ENCODE results near the gene SHANK2.

SHANK2 gene

DNA sequence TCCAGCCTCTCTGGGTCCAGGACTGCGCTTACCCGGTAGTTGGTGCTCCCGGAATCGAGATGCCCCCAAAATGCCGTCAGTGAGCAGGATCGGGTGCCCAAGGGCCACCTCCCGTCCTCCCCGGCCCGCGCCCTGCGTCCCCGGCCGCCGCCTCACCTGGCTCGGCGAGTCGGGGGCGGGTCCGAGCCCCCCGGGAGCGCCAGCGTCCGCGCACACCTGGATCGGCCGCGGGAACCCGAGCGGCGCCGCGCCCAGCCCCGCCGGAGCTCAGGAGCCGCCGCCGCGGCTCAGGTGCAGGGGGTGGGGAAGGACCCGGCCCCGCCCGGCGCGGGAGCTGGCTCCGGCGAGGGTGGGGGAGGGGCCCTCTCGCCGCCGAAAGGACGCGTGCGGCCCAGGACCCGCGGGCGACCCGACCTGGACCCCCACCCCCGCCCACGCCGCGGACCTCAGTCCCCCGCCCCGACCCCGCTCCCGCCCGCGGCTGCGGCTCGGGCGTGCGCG is at the start of gene SHANK2:
SHANK2 (minus strand) TSS at position 309 of the 501 bp plus-strand sequence. CDS start 105,251 bp downstream, outside the sequence.
- no peak for DNase-seq

DNA sequence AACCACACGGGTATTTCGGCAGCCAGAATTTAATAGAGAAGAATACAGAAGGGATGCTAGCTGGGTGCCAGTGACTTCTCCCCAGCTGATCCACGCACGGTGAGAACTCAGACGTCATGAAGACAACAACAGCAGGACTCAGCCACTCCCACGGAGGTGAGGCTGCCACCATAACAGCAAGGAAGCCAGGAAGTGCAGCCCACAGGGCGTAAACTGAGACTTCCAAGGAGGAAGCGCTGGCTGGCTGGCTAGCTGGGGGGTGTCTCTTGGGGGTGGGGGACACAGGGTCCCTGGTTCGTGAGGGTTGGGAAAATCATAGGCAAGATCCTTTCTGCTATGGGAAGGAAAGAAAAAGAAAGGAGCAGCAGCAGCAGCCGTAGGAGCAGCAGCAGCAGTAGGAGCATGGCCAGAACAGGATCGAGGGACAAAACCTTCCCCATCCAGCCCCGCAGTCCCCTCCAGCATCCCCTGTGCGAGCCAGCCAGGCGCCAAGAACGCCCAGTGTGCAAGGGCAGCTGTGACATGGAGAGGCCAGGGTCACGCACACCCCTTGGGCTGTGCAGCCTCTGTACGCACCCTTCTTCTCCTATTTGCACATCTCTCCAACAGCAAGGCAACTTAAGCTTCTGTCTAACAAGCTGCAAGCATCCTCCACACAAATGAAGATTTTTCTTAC is 49.6 kb upstream of the SHANK2 start:
- DNase-seq = no peak

DNA sequence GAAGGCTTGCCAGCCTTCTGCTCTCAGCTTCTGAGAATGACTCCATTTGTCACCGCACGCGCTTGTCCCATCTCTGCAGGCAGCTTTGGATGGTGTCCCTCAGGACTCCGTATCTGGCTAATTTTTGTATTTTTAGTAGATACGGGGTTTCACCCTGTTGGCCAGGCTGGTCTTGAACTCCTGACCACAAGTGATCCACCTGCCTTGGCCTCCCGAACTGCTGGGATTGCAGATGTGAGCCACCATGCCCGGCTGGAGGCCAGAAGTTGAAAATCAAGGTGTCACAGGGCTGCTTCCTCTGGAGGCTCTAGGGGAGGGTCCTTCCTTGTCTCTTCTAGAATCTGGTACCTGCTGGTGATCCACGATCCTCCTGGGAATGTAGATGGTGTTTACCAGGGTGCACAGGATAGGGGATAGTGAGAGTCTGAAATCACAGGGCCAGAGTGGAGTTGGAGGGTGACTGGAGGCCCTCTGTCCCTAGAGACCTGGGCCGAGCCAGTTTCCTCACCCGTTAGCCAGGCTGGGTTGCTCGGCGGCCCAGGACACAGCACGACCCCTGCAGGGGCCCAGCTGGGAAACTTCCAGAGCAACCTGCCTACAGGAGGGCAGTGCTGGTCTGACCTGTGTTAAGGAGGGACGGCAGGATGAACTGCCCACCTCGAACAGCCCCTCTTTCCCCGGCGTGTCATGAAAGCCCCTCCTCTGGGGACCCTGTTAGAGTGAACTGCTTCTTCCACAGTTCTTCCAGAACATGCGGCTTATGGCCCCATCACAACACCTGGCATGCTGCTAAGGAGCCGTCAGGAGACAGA is 48.9 kb upstream of the SHANK2 start:
- no peak for DNase-seq

DNA sequence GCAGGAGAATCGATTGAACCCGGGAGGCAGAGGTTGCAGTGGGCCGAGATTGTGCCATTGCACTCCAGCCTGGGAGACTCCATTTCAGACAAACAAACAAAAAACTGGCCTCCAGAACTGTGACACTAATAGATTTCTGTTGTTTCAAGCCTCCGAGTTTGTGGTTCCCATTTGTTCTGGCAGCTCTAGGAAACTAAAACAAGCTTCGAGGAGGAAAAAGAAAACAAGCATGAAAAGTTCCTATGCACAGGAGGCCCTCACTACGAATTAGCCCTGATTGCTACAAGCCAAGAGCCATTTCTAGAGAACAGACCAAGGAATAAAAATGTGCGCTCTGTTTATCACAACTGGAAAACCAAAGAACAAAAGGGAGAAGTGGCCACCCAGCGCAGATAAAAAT is 47.8 kb upstream of the SHANK2 start:
- DNase-seq = no peak

DNA sequence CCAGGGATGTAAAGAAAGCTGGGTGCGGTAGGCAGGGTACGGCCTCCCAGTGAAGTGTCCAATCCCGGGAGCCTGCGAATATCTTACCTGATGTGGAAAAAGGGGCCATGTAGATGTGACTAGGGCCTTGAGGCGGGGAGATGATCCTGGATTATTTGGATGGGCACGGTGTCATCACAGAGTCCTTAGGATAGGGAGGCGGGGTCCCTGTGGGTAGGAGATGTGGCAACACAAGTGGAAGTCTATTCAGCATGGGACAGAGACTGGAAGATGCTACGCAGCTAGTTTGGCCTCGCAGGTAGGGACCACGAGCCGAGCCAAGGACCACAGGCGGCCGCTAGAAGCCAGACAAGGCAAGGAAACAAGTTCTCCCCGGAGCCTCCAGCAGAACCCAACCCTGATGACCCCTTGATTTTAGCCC is 46.4 kb upstream of the SHANK2 start:
- DNase-seq = no peak

DNA sequence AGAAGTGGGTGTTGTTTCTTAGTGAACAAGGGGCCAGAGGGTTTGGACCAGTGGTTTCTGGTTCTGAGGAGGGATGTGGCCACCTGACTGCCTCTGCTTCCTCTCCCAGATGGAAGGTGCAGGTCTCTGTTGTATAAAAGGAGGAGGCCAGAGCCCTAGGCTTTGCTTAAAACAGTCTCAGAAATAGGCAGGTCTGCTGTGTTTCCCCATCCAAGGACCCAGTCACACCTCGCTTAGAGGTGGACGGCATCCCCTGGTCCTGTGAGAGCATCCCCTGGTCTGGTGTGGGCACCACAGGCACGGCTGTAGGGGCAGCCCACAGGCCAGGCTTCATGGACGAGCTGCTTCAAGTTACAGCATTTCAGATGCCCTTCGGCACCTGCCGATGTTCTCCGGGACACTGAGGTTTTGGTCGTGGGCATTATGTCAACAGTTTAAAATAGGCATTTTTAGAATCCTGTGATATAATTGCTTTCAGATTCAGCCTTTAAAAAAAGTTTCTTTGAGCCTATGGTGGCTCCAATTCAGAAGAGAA is 45.7 kb upstream of the SHANK2 start:
- DNase-seq = no peak

DNA sequence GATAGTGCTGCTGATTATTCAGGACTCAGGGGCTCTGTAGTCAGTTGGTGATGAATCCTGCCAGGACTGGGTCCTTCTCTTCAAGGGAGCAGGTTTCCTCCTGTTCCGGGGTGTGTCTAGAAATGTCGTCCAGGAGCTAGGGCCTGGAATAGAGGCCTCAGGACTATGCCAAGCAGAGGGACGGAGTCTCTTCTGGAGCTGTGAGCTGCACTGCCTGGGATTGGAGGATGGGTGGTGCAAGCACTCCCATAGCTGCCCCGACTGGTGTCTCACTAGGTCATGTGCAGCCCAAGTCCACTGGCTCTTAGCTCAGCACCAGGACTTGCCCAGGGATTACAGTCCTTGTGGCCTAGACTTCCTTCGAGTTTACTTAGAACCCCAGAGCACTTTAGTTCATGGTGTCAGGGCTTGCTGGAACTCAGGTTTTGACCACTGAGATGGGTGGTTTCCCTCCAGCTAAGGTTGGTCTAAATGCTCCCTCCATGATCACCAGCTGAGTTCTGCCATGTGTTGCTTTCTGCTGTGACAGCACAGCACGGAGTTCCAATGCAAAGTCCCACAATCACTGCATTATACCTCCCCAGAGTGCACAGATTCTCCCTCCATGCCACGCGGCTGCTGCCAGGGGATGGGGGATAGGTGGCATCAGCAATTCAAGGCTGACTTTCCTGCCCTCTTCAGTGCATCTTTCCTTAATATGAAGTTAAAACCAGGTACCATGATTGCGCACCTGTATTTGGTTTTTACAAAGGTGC is 42.6 kb upstream of the SHANK2 start:
- DNase-seq = no peak

DNA sequence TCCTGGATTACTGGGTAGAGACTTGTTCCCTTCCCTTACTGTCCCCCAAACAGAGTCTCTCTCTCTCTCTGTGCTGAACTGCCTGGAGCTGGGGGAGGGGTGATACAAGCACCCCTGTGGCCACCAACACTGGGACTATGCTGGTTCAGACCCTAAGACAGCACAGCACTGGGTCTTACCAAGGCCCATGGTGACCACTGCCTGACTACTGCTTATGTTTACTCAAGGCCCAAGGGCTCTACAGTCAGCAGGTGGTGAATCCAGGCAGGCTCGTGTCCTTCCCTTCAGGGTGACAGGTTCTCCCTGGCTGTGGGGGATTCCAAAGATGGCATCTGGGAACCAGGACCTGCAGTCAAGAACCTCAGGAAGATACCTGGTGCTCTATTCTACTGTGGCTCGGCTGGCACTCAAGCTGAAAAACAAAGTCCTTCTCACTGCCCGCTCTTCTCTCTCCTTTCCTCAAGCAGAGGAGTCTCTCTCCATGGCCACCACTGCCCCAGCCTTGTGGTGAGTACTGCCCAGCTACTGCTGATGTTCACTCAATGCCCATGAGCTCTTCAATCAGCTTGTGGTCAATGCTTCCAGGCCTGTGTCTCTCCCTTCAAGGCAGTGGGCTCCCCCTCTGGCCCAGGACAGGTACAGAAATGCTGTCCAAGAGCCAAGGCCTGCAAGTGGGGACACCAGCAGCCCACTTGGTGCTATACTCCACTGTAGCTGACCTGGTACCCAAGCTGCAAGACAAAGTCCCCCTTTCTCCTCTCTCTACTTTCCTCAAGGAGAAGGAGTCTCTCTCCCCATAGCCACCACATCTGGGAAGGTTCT is 41.8 kb upstream of the SHANK2 start:
- DNase-seq = no peak

DNA sequence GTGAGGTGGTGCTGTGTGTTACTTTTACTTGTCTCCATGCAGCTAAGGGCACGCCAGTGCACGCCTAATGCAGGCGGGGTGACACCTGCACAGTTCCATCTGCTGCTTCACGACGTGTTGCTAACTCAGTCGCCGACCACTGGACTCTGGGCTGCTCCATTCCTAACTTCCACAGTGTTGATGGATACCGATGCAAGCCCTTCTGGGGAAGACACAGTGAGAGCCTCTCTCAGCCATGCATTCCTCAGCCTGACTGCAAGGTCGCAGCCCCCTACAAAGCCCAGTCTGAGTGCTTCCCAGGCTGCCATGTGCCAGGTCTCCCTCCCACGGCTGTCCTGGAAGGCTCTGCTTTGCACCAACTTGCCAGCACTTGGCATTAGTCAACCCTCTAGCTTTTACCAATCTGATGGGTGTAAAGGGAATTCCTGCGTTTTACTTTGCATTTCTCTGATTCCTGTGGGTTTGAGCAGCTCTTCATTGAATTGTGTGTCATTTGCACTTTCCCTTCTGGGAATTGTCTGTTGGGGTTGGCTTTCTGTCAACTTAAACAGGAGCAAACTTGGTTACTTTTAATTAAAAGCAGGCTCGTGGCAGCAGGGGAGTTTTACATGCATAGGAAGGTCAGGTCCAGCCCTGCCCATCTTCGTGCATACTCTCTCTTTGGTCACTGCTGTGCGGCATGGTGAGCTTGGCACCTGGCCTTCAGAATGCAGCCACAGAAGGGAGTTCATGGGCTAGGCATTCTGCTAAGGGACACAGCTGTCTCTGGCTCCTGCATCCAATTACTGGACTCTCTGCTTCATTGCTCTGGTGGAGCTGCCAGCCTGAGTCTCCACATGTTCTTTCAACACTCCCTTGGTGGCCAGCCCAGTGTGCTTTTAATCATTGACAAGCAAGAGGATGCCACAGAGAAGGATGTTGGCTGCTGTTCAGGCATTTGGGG is 34.6 kb upstream of the SHANK2 start:
- no peak for DNase-seq

DNA sequence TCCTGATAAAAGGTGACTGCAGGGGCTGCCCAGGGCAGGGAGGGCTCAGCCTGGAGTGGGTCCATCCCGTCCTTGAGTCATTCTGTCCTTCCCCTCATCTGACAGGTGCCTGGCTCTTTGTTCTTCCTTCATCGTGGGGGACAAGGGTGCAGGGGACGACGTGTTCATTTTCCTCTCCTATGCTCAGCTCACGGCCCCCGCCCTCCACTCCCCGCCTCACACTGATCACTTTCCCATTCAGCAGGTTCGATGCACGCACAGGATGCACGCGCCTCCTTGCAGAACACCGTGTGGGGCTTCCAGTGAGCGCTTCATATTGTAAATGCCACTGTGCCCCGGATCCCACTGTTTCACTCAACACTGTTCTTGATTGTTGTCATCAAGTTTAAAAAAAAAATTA is 32.7 kb upstream of the SHANK2 start:
- DNase-seq = no peak

DNA sequence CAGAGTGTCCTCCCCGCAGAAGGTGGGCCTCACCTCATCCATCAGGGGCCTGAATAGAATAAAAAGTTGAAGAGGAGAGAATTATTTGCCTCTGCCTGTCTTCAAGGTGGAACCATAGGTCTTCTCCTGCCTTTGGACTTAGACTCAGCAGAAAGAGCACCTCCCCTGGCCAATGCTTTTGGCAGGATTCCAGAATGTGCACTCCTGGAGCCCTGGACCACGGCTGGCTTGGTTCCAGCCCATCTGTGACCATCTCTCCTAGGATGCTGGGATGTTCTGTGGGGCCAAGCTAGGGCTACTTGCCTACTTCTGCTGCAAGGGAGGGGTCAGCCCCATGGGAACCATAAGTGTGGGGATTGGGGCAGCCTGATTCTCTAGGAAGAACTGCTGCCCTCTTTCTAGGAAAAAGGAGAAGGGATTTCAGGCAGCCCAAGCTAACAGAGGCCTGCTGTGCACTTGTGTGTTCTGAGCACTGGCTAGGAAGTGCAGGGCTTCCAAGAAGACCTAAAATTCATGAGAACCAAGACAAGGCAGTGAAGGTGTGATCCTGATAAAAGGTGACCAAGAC is 32.2 kb upstream of the SHANK2 start:
- no peak for DNase-seq

DNA sequence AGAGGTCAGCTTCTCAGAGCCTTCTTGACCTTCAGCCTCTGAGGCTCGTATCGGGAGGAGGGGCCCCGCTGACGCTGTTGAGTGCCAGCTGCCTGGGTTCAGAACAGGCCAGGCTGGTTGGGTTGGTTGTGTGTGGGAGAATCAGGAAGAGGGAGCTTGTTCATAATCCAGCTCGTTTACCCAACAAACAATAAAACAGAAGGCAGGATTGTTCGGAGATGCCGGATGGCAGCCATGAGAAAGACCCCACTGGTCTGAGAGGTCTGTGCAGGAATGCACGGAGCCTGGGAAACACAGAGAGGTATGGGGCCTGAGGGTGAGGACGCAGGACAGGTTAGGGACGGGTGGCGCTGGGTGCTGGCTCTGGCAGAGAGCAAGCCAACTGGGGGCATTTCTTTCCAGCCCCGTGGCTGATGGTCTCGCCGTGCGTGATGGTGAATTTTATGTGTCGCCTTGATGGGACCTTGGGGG is 31.6 kb upstream of the SHANK2 start:
- DNase-seq = no peak

DNA sequence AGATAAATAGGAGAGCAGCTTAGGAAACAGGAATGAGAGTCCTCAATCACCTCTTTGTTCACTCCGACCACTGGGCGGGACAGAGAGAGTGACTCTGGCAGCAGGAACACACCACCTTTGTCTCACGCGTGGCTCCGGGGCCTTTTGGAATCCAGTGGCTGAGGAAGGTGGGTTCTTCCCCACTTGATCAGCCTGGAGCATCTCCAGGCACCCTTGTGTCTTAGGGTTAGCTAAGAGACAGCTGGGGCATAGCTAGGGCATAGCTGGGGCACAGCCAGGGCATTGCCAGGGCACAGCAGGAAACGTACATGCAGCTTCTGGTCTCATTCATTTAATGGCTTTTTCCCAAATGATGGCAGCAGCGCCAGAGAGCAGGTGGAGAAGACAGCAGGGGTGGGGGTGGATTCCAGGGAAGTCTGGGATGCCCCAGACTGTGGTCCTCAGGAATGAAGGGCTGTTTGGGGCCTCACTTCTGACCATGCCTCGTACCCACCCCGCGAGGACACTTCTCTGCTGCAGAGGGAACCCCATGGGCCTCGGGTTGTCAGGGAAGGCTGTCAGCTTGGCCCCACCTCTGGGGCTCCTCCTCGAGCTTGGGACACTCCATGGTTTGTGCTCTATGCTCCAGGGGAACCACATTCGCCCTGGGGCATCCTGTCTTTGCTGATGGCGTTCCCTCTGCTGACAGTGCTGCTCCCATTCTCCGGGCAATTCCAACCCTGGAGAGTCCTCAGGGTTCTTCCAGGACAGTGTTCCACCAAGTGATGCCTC is 30.4 kb upstream of the SHANK2 start:
- no peak for DNase-seq

DNA sequence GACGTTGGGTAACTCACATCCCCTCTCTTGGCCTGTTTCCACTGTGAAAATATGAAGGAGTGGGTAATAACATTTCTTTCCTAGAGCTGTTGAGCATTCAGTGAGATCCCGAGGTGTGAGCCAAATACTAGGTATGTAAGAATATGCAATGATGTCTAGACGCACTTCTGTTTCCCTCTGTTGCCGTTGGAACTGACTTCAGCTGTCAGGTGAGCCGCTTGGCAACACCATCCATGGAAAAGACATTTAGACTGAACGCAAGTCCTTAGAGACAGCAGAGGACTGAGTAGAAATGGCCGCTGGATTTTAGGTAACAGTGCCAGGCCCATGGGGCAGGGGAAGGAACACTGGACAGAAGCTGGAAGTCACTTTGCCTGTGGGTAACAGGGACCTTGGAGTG is 29.5 kb upstream of the SHANK2 start:
- DNase-seq = no peak

DNA sequence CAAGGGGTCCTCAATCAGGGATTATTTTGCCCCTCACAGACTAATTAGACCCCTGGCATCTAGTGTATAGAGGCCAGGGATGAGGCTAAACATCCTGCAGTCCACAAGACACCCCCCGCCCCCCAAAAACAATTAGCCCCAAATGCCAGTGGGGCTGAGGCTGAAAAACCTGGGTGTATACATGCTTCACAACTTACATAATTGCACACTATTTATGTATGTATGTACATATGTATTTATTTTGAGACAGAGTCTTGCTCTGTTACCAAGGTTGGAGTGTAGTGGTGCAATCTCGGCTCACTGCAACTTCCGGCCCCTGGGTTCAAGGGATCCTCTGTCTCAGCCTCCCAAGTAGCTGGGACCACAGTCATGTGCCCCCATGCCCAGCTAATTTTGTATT is 28.8 kb upstream of the SHANK2 start:
- DNase-seq = no peak

DNA sequence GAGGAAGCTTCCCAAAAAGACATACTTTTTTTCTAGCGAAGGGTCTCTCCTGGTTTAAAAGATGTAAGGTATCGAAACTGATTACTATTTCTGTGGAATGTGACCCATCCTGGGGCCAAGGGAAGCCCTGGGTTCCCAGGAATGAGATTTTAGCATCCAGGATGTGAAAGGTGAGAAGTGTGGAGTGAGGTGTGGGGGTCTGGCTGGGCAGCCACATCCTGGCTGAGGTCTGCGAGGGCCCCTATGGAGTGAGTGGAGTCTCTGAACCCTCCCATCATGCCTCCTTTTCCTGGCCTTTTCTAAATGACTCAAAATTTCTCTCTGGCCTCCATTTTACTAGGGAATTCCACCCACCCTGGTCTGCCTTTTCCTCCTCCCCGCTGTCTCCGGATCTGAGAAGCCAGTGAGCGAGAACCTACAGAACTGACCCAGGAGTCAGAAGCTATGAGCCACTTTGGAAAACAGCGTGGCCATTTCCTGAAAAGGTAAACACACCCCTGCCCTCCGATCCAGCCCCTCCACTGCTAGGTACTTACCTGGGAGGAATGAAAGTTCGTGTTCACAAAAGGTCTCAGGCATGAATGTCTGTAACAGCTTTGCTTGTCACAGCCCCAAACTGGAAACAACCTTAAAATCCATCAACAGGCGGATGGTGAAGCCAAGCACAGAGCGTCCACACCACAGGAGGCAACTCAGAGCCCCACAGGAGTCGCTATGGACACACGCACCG is 27.7 kb upstream of the SHANK2 start:
- no peak for DNase-seq

DNA sequence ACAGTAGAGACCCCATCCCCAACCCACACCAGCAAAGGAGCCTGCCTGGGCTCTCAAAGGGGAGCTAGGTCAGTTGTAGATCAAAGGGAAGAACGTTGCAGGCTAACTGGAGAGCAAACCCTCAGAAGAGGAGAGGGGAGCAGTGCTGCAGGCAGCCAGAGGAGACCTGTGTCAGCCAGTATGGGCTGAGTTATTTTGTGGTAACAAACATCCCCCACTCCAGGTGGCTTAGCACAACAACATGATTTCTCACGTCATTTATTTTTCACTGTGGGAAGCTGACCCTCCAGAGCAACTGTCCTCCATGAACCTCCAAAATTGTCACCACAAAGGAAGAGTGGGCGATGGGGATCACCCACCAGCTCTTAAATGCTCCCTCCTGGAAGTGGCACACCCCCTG is 19.8 kb upstream of the SHANK2 start:
- DNase-seq = no peak

DNA sequence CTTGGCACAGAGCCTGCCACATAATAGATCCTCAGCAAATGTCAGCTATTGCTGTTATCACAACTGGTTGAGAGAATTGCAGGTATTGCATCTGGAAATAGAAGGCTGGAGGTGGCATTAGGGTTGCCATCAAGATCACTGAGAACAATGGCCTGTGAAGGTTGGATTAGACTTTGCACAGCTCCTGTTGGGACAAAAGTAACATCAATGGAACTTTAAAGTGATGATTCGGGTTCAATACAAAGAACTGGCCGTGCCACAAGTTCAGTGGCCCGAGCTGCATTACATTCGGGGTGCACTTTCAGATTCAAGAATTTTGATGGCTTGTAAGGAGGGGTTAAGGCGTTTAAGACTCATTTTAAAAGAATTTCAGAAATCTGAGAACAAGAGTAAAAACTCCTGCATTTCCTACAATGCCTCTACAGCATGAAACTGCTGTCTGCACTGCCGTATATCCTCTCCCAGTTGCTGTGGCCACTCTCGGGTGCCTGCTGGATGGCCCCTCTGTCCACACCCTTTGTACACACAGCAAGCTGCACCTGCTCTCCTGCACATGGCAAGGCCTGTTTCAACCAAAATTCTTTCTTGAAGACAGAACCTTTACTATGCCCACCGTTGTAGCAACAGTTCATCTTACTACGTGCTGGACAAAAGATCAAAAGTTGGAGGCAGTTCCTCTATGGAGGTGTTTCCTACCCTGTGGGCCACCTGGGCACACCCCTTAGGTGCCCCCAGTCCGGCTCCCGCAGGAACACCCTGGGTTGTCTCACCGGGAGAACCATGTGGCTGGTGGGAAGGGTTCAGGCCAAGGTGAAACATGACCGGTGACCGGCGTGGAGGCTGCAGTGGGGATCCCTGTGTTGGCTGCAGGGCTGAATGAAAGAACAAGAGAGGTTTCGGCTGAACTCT is 17.5 kb upstream of the SHANK2 start:
- no peak for DNase-seq
